GM12872 (cell line): Measurements from ENCODE around the gene FRMD4A.

Experiments
- TF ChIP-seq, protein P1 (sequence below): IDR thresholded peaks from 3 replicates; pipeline ENCODE4 v1.5.1; 2011; ENCODE audit warnings: low read depth, mild to moderate bottlenecking, low read length, moderate library complexity; ENCODE audit not compliant: insufficient read depth

FRMD4A gene

DNA sequence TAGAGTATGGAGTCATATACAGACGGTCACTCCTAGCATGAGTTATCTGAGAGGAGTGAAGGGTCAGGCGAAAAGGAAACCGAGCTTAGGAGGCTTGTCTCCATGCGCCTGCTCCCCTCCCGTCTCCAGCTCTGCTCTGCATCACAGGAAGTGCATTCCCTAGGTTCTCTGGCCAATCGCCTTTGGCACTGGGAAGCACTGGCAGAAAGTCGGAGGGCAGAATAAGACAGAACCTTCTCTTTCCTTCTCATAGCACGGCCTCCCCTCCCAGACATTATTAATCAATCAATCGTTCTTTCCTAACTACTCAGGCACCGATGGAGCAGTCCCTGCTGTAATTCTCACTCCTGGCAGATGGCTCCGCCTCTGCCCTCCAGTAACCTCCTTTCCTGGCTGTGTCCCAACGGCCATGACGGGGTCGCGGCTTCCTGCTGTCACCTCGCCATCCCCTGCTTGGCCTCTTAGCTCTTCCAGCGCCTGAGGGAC, 177.1 kb downstream of the FRMD4A start:
- TF ChIP-seq, protein P1, sequence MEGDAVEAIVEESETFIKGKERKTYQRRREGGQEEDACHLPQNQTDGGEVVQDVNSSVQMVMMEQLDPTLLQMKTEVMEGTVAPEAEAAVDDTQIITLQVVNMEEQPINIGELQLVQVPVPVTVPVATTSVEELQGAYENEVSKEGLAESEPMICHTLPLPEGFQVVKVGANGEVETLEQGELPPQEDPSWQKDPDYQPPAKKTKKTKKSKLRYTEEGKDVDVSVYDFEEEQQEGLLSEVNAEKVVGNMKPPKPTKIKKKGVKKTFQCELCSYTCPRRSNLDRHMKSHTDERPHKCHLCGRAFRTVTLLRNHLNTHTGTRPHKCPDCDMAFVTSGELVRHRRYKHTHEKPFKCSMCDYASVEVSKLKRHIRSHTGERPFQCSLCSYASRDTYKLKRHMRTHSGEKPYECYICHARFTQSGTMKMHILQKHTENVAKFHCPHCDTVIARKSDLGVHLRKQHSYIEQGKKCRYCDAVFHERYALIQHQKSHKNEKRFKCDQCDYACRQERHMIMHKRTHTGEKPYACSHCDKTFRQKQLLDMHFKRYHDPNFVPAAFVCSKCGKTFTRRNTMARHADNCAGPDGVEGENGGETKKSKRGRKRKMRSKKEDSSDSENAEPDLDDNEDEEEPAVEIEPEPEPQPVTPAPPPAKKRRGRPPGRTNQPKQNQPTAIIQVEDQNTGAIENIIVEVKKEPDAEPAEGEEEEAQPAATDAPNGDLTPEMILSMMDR = no peak

DNA sequence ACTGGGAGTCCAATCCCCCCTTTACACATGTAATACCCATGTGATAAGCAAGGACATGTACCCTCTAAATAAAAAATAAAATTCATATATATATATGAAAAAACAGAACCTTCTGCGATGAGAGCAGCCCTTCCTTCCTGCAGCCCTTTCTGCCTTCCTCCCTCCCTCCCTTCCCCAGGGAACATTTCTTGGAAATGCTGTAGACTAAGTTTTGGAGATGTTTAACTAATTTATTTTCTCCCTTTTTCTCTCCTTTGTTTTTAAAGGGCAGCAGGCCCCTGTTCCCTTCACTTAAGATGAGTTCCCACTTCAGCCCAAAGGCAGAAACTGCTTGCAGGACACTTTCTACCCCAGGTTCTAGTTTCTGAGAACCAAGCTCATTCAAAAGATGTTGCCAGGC, 179.2 kb downstream of the FRMD4A start:
- TF ChIP-seq, protein P1 = no peak

DNA sequence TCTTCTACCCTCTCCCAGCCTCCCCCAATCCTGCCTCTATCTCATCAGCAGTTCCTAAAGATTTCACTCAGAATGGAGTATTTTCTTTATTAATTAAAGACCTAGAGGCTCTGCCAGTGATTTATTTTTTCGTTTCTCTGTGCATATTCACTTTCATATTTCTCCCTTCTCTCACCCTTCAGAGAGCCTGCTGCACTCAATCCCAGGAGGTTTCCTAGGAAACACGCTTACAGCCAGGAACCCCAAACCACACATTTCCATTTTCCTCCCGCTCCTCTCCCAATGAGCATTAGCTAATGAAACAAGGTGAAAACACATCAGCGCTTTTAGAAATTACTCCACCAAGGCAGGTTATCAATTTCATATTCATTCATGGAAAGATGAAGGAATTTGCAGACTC, 180.2 kb downstream of the FRMD4A start:
- TF ChIP-seq, protein P1 = no peak

- TF ChIP-seq, protein P1 = no peak
These were observed 184.2 kb downstream of the FRMD4A start for GRCh38 chr10:14146501-14146900.

- TF ChIP-seq, protein P1 = no peak
These were observed 184.7 kb downstream of the FRMD4A start for GRCh38 chr10:14146025-14146424.

GRCh38 chr10:14144451-14144850, 186.3 kb downstream of the FRMD4A start:
- TF ChIP-seq, protein P1 = no peak

DNA sequence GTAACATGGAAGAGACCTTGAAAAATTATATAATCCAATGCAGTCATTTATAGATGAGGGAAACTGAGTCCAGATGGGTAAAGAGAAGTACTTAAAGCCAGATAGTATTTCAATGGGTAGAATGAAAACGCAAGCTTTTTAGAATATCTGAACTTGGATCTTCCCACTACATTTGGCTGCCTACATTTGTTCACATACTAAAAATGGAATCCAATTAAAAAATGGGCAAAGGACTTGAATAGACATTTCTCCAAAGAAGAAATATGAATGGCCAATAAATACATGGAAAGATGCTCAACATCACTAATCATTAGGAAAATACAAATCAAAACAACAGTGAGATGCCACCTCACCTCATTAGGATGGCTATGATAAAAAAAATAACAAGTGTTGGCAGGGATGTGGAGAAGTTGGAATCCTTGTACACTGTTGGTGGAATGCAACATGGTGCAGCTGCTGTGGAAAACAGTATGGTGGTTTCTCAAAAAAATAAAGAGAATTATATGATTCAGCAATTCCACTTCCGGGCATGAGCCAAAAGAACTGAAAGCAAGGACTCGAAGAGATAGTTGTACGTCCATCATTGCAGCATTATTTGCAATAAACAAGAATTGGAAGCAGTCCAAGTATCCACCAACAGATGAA, 188.0 kb downstream of the FRMD4A start:
- TF ChIP-seq, protein P1 = no peak
